H9 (cell line): ENCODE measurements around the gene TNFRSF4. TPM values are rescaled to one million over a fixed set of nuclear protein-coding genes. Genes with fewer than 3 reads are reported as not detected.

Experiments used
- DNase-seq: peaks from one replicate; pipeline ENCODE4 v3.0.0-alpha.2; 2017
- H2AFZ ChIP-seq: one replicate; pipeline ENCODE4 v1.6.1; 2013; ENCODE audit warnings: mild to moderate bottlenecking, low read length, control low read depth, moderate library complexity
- H2AK5ac ChIP-seq: 2 replicates; pipeline ENCODE4 v1.6.1; 2013; ENCODE audit warnings: low read length, control low read depth, mixed read lengths; ENCODE audit not compliant: insufficient read length
- H2BK120ac ChIP-seq: one replicate; pipeline ENCODE4 v1.6.1; 2013; ENCODE audit warnings: low read depth, mild to moderate bottlenecking, low read length, control low read depth, inconsistent platforms; ENCODE audit not compliant: poor library complexity, severe bottlenecking
- H2BK12ac ChIP-seq: 2 replicates; pipeline ENCODE4 v1.6.1; 2013; ENCODE audit warnings: low read length, control low read depth, mixed read lengths, low read depth; ENCODE audit not compliant: insufficient read length
- H2BK15ac ChIP-seq: 2 replicates; pipeline ENCODE4 v1.6.1; 2013; ENCODE audit warnings: low read depth, low read length, control low read depth
- H2BK20ac ChIP-seq: one replicate; pipeline ENCODE4 v1.6.1; 2013; ENCODE audit warnings: low read depth, mild to moderate bottlenecking, low read length, control low read depth, inconsistent platforms; ENCODE audit not compliant: poor library complexity, severe bottlenecking
- H2BK5ac ChIP-seq: 2 replicates; pipeline ENCODE4 v1.6.1; 2013; ENCODE audit warnings: low read length, control low read depth, mixed read lengths; ENCODE audit not compliant: insufficient read length
- H3K14ac ChIP-seq: 2 replicates; pipeline ENCODE4 v1.6.1; 2013; ENCODE audit warnings: low read length, control low read depth; ENCODE audit not compliant: insufficient read depth
- H3K18ac ChIP-seq: 2 replicates; pipeline ENCODE4 v1.6.1; 2013; ENCODE audit warnings: low read depth, mild to moderate bottlenecking, mixed read lengths, low read length, control low read depth; ENCODE audit not compliant: insufficient read length
- H3K23ac ChIP-seq: 2 replicates; pipeline ENCODE4 v1.6.1; 2013; ENCODE audit warnings: low read length, control low read depth, mixed read lengths, low read depth; ENCODE audit not compliant: insufficient read length
- H3K23me2 ChIP-seq: 2 replicates; pipeline ENCODE4 v1.6.1; 2013; ENCODE audit warnings: low read depth, mild to moderate bottlenecking, mixed read lengths, low read length, control low read depth; ENCODE audit not compliant: insufficient read length, poor library complexity, severe bottlenecking
- H3K27ac ChIP-seq: 2 replicates; pipeline ENCODE4 v1.5.1; 2013; ENCODE audit warnings: low read length, control low read depth, mixed read lengths, low read depth; ENCODE audit not compliant: insufficient read length
- H3K27me3 ChIP-seq: 2 replicates; pipeline ENCODE4 v1.6.1; 2013; ENCODE audit warnings: low read length, control low read depth, inconsistent platforms; ENCODE audit not compliant: insufficient read depth
- H3K4ac ChIP-seq: 2 replicates; pipeline ENCODE4 v1.6.1; 2013; ENCODE audit warnings: low read depth, mild to moderate bottlenecking, control low read depth, inconsistent platforms, low read length, moderate library complexity
- H3K4me1 ChIP-seq: 2 replicates; pipeline ENCODE4 v1.6.1; 2013; ENCODE audit warnings: low read length, control low read depth, inconsistent platforms; ENCODE audit not compliant: insufficient read depth
- H3K4me2 ChIP-seq: 2 replicates; pipeline ENCODE4 v1.6.1; 2013; ENCODE audit warnings: low read length, control low read depth, mixed read lengths; ENCODE audit not compliant: insufficient read length, insufficient read depth
- H3K56ac ChIP-seq: 2 replicates; pipeline ENCODE4 v1.6.1; 2013; ENCODE audit warnings: low read depth, mild to moderate bottlenecking, mixed read lengths, low read length, control low read depth; ENCODE audit not compliant: insufficient read length
- H3K79me1 ChIP-seq: 2 replicates; pipeline ENCODE4 v1.6.1; 2013; ENCODE audit warnings: low read depth, mild to moderate bottlenecking, moderate library complexity, low read length, control low read depth, inconsistent platforms; ENCODE audit not compliant: insufficient read depth, poor library complexity, severe bottlenecking
- H3K79me2 ChIP-seq: 2 replicates; pipeline ENCODE4 v1.6.1; 2013; ENCODE audit warnings: low read length, control low read depth, inconsistent platforms; ENCODE audit not compliant: insufficient read depth
- H3K9ac ChIP-seq: 2 replicates; pipeline ENCODE4 v1.6.1; 2013; ENCODE audit warnings: low read length, control low read depth, mixed read lengths; ENCODE audit not compliant: insufficient read length; ENCODE audit errors: extremely low read depth
- H3K9me3 ChIP-seq: one replicate; pipeline ENCODE4 v1.6.1; 2013; ENCODE audit warnings: low read depth, low read length, inconsistent platforms; ENCODE audit not compliant: control insufficient read depth
- H3T11ph ChIP-seq: one replicate; pipeline ENCODE4 v1.6.1; 2013; ENCODE audit warnings: mild to moderate bottlenecking, low read length, control low read depth, inconsistent platforms
- H4K20me1 ChIP-seq: one replicate; pipeline ENCODE4 v1.6.1; 2013; ENCODE audit not compliant: control insufficient read depth, insufficient read length, insufficient read depth
- H4K5ac ChIP-seq: 2 replicates; pipeline ENCODE4 v1.6.1; 2013; ENCODE audit warnings: low read depth, mild to moderate bottlenecking, mixed read lengths, low read length, control low read depth; ENCODE audit not compliant: insufficient read length
- H4K8ac ChIP-seq: replicated peaks from 2 replicates; pipeline ENCODE4 v1.6.1; 2013; ENCODE audit warnings: low read length, control low read depth, mixed read lengths, low read depth; ENCODE audit not compliant: insufficient read length
- H4K91ac ChIP-seq: 2 replicates; pipeline ENCODE4 v1.6.1; 2013; ENCODE audit warnings: low read depth, mild to moderate bottlenecking, moderate library complexity, mixed read lengths, low read length, control low read depth; ENCODE audit not compliant: insufficient read length
- H3K27ac Mint-ChIP-seq, 3 experiments: 2 replicates in 2 of 3; 3 replicates in 1 of 3; pipeline ENCODE4 v1.8.0; 2020 to 2021; ENCODE audit warnings: mixed read lengths in 3 of 3, mild to moderate bottlenecking in 1 of 3, moderate library complexity in 1 of 3
- H3K27me3 Mint-ChIP-seq: 2 replicates; pipeline ENCODE4 v1.8.0; 2021; ENCODE audit warnings: low read depth, mild to moderate bottlenecking, moderate library complexity, mixed read lengths
- H3K36me3 Mint-ChIP-seq, 3 experiments: 2 replicates in 2 of 3; 3 replicates in 1 of 3; pipeline ENCODE4 v1.8.0; 2020 to 2021; ENCODE audit warnings: low read depth in 3 of 3, mixed read lengths in 3 of 3; ENCODE audit not compliant: insufficient read depth in 1 of 3
- H3K4me1 Mint-ChIP-seq, 2 experiments: 2 replicates each; pipeline ENCODE4 v1.8.0; 2020; ENCODE audit warnings: mixed read lengths in 2 of 2
- H3K4me3 Mint-ChIP-seq, 2 experiments: 2 replicates in 1 of 2; 3 replicates in 1 of 2; pipeline ENCODE4 v1.8.0; 2020 to 2021; ENCODE audit warnings: mild to moderate bottlenecking in 2 of 2, mixed read lengths in 2 of 2, moderate library complexity in 1 of 2
- H3K9me3 Mint-ChIP-seq, 2 experiments: 2 replicates in 1 of 2; 3 replicates in 1 of 2; pipeline ENCODE4 v1.8.0; 2020; ENCODE audit warnings: mild to moderate bottlenecking in 2 of 2, mixed read lengths in 2 of 2, moderate library complexity in 1 of 2
- WGBS: extraction: QIAGEN DNeasy Blood & Tissue Kit; methylation state at CpG from one replicate; pipeline ENCODE4 v1.1.7; 2013; ENCODE audit warnings: missing lambda C conversion rate, low lambda C conversion rate, mixed read lengths; ENCODE audit not compliant: insufficient read length; ENCODE audit errors: extremely low coverage; 5-methylcytosine and 5-hydroxymethylcytosine counted together
- total RNA-seq: library from RNA; stranded (reverse); gene quantifications from 2 replicates; pipeline ENCODE4 v1.2.1, GENCODE V29; 2021
- TF ChIP-seq, protein P1 (sequence below): fragments of 200-600 bp; sonication (generic); conservative IDR thresholded peaks from 3 replicates; pipeline ENCODE4 v1.8.0; 2021; ENCODE audit warnings: antibody characterized with exemption, mild to moderate bottlenecking

Gene TNFRSF4
- total RNA-seq, 1 experiment from 2014 or later: 0.24 TPM

DNA sequence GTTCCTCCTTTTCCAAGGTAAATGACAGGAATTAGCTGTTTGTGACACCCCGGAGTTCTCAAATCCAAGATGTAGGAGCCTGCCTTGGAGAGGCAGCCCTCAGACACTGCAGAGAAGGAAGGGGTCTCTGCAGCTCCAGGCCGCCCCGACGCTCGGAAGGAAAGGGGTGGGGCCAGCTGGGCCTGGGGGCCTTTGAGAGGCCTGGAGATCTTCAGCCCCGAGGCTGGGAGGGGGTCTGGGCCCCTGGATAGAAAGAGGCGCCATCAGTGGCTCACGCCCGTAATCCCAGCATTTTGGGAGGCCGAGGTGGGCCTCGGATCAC lies 6.4 kb downstream of the TNFRSF4 start:
- Histone ChIP-seq H2BK15ac (no peak overlapping the region), H3K27me3 (no peaks in the 10 kb centered on the region; the same call in 1 of the 2 replicates), H3K23me2 (peaks cover 3% of the 10 kb centered on the region), H3K4me2 (no peak overlapping the region), H3K79me2 (no peaks in the 10 kb centered on the region), H4K5ac (no peak overlapping the region), H3K18ac (no peak overlapping the region), H2BK12ac (no peak overlapping the region), H2BK20ac (no peak overlapping the region), H3K9ac (no peak overlapping the region), H3K56ac (no peak overlapping the region), H3T11ph (no peak overlapping the region), H2AFZ (no peak overlapping the region), H3K4ac (no peak overlapping the region), H3K14ac (no peak overlapping the region), H4K91ac (no peak overlapping the region), H4K20me1 (no peaks in the 10 kb centered on the region), H2BK120ac (no peak overlapping the region), H3K9me3 (no peaks in the 10 kb centered on the region), H2BK5ac (no peak overlapping the region), H2AK5ac (no peak overlapping the region), H3K27ac (no peak overlapping the region), H3K4me1 (no peaks in the 10 kb centered on the region), H3K79me1 (no peaks in the 10 kb centered on the region), H4K8ac (no peak overlapping the region), H3K23ac (no peak overlapping the region)
- no peak for DNase-seq
- Mint-ChIP-seq H3K27me3 (peaks cover 20% of the 10 kb centered on the region), H3K4me3 (no peak overlapping the region), H3K9me3 (no peaks in the 10 kb centered on the region), H3K36me3 (no peaks in the 10 kb centered on the region), H3K4me1 (peaks cover 2 to 6% of the 10 kb centered on the region in 2 experiments; a peak in 2 of 4 replicates), H3K27ac (no peak overlapping the region)
- WGBS: no CpG with 5 or more reads among the region's 11 CpGs
- TF ChIP-seq, protein P1, sequence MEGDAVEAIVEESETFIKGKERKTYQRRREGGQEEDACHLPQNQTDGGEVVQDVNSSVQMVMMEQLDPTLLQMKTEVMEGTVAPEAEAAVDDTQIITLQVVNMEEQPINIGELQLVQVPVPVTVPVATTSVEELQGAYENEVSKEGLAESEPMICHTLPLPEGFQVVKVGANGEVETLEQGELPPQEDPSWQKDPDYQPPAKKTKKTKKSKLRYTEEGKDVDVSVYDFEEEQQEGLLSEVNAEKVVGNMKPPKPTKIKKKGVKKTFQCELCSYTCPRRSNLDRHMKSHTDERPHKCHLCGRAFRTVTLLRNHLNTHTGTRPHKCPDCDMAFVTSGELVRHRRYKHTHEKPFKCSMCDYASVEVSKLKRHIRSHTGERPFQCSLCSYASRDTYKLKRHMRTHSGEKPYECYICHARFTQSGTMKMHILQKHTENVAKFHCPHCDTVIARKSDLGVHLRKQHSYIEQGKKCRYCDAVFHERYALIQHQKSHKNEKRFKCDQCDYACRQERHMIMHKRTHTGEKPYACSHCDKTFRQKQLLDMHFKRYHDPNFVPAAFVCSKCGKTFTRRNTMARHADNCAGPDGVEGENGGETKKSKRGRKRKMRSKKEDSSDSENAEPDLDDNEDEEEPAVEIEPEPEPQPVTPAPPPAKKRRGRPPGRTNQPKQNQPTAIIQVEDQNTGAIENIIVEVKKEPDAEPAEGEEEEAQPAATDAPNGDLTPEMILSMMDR: no peak
